Activated CD4-positive, alpha-beta T cell treated with anti-CD3 and anti-CD28 coated beads for 48 hours (primary cell): ENCODE results near the gene MAP4K4.

ENCODE experiments used
- DNase-seq: peaks from one replicate; pipeline ENCODE4 v3.0.0-alpha.2; 2020

Gene MAP4K4

DNA sequence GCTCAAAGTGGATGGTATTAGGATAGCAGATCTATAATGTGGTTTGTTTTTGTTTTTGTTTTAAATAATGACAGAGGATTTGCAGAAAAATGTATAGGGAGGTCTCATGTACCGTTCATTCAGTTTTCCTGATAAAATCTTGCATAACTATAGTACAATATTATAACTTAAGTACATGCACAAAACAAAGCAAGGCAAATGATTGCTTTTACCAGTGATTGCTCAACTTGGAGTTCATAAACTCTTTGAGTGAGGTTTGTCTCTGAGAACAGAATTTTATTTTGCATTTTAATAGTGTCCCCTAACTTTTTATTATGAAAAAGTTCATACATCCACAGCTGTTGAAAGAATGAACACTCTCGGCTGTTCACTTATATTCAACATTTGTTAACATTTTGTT is 96.6 kb downstream of the MAP4K4 start:
- DNase-seq = no peak

DNA sequence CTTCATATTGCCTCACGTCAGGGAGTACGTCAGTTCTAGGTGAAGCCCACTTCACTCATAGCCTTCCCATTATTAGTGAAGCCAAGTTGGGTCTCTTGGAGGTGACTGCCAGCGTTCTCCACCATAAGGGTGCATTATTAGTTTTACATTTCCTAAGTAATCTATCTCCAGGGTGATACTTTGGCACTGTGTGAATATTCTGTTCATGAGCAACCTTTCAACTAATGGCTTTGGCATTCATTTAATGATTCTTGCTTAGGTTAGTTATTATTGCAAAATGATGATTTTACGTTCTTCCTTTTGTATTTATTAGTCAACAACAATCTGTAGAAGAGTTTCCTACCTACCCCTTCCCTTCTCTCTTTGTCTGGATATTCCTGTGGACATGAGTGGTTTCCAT is 97.5 kb downstream of the MAP4K4 start:
- no peak for DNase-seq

DNA sequence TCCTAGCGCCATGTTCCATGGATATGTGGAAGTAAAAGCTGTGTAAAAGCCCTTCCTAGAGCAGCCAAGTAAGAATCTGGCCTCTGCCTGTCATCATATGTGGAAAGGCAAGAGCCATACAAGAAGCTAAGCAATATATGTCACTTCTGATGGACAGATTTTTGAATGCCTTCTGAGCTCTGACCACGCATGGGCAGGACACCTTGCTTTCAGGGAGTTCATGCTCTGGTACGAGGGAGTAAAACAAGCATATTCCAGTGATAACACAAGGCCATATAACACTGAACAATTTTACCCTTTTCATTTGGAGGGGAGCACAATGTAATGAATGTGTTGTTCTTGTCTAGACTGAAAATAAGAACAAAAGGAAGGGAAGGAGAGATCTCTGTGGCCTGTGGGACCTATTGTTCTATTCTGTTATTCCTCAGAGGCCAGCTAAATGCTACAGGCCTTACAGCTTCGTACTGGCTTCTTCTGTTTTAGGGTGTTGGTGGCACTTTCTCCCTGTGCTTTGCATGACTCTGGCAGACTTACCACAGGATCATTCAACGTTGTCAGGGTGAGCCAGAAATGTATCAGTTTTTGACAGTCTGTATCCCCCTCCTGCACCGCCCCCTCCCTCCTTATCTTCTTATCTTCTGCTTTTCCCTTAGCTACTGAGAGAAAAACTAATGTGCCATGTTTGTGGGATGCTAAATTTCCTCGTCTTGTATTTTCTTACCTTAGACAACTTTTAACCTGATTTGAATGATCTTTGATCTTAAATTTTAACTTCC is 99.5 kb downstream of the MAP4K4 start:
- no peak for DNase-seq

DNA sequence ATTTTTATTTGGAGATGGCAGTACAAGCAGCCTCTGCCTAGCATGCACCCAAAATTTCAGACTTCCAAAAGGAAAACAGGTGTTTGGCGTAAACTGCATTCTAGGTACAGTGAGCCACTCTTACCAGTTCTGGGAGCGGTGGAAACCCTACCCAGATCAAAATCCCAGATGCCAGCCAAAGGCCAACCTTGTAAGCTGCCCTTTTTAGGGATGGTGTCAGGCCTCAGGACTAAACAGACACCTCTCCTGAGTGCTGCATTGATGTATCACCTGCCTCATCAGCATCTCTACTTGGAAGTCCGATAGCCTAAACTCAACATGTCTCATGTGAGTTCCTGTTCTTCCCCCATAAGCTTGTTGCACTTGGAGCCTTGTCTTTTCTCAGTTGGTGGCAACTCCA is 104.0 kb downstream of the MAP4K4 start:
- DNase-seq = no peak

DNA sequence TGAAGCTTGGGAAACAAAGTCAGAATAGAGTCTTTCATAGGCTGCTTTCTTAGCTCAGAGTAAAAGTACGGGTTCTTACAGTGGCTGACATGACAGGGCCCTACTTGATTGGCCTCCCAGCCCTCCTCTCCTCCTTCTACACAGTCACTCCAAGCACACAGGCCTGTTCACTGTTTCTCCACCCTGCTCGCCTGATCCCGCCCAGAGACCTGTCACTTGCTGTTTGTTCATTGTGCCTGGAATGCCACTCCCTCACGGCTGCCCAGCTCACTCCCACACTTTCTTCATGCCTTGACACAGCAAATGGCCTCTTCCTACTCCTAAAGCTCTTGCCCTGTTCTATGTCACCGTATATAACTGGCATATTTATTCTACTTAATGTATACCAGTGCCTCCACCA is 104.8 kb downstream of the MAP4K4 start:
- DNase-seq = no peak

DNA sequence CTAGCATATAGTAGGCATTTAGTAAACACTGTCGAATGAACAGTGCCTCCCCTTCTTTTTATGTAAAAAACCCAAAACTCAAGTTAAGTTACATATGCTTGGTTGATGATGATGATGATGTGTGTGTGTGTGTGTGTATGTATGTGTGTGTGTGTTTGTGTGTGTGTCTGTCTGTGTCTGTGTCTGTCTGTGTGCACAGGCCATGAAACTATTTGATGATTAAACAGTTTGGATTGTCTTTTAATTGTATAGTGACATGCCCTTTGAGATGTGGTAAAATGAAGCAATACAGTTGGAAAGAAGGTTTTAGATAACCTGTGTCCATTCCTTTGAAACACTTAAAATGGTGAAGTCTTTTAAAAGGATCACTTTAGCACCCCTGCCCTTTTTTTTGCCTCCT is 105.6 kb downstream of the MAP4K4 start:
- no peak for DNase-seq

DNA sequence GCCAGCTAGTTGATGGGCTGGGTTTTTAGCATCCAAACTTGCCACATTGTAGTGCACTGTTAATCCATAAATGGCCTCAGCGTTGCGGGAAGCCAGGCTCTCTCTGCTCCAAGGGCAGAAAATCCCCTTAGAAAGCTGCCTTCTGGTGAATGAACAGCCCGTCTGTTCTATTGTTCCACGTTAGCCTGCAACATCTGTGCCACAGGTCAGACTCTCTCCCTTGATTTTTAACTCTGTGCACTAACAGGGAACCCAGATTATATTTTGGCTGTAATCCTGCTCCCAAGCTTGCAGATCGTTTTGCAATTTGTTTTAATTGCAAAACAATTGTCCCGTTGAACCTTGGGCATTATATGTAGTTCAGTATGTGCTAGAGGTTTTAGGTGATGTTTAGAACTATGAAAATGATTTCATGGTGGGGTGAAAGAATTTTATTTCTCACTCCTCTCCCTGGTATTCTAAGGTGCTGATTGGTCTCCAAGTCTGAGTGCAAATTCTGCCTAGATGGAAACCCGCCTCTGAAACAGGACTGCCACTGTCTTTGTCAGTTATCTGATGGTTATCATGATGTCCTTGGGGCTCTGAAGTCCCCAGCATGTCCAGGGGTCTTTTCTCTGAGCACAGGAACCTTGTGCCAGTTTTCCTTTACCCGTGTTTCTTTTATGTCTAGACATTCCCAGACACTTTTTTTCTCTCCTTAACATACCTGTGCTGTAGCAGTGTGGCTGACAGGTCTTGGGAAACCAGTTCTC is 106.6 kb downstream of the MAP4K4 start:
- no peak for DNase-seq

DNA sequence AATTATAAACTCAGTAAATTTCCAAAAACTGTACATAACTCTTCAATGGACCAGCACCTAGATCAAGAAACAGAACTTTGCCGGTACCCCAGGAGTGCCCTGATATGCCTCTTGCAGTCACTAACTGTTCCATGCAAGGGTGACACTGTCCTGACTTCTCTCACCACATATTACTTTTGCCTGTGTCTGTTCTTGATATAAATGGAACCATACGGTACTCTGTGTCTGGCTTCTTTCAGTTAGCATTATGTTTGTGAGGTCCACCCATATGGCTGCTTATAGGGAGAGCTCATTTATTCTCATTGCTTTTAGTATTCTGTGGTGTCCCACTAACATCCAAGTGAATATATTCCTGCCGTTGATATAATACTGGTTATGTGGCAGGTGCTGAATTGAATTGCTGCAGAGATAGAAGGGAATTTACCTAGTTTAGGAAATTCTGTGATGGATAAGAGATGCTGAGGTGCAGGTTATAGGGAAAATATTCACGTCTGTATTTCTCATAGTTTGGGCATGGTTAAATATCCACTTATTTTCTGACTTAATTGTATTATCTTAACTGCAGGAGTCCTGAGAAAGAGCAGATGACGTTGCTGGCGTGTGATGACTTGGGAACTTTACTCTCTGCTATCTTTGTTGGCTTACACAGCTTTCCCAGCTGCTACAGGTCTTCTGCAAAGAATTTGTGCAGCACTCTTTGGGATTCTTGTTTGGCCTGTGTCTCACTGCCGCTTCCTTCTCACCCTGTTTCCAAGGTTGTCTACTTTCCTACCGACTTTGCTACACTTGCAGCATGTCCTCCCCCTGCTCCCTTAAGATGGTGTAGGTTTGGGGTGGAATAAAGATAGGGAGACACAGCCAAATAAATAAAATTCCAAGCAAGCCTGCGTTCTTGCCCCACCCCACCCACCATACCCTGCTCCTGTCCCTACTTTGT is 107.9 kb downstream of the MAP4K4 start:
- DNase-seq = no peak

DNA sequence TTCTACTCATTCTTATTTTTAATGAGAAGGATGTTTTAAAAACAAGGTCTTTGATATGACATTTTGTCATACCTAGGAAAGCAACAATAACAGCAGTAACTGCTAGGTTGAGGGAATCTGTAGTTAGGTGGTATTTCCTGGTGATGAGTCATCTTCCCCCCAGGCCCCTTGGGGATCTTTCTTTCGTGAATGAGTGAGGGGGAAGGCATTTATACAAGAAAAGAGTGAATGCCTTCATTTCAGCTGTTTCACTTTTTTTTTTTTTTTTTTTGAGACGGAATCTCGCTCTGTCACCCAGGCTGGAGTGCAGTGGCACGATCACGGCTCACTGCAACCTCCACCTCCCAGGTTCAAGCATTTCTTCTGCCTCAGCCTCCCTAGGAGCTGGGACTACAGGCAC is 108.6 kb downstream of the MAP4K4 start:
- no peak for DNase-seq

DNA sequence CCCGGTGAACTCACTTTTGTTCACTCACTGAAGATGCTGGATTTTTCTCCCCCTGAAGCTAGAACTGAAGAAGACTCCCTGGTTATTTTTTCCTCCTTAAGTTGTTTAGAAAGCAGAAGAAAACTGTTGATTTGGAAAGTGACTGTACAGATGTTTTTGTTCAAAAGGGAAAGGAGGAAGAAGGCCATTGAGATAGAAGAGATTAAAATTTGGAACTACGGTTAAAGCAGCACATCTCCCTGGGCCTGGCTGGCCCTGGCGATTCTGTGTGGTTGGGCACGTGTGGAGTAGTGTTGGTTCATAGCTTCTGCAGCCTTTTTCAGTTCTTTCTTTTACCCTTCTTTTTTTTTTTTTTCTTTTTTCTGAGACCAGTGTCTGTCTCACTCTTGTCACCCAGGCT is 109.2 kb downstream of the MAP4K4 start:
- no peak for DNase-seq

DNA sequence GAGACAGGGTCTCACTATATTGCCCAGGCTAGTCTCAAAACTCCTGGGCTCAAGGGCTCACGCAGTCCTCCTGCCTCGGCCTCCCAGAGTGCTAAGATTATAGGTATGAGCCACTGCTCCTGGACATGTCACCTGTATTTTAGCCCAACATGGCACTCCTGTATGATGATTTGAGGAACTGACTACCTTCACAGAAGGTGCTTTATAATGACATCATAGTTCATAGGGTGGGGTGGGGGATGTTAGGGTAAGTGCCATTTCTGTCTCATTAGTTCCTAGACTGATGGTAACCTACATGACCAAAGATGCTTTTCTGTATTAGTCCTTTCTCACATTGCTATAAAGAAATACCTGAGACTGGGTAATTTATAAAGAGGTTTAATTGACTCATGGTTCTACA is 109.7 kb downstream of the MAP4K4 start:
- no peak for DNase-seq

DNA sequence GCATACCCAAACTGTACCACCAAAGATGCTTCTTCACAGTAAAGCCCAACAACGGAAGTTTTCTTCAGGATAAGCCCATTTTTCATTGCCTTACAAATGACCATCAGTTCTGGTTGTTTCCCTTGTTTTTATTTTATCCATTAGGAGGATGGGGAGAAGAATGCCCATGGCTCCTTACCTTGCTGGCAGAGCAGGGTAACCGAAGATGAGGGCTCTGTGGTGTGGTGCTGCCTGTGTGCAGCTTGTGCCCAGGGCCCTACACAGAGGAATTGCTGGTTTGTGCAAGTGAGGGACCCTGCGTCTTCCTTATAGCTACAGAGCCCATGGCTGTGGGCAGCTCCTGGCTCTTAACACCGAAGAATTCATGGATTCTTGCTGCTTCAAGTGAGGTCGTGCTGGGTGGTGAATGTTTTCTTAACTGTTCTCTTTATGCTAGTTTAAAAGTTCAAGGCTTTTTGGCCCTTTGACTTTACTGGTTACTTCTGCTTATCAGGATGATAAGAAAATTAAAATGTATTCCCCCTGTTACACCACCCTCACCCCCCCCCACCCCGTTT is 110.6 kb downstream of the MAP4K4 start:
- DNase-seq = no peak

DNA sequence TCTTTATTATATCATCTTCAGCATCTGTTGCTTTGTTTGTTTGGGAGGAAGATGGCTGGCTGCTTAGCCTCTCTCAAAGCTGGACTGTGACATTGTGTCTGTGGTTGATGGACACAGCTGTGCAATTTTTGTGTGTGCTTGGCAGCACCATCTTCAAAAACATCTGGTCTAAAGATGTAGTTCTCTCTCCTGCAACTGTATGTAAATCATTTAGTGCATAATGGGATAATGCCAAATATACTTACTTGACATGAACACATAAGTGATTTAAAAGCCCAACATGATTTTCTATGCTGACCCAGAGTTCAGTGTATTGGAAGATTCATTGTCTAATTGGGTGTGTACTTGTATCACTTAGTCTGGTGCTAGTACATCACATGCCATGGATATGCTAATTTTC is 112.2 kb downstream of the MAP4K4 start:
- no peak for DNase-seq

DNA sequence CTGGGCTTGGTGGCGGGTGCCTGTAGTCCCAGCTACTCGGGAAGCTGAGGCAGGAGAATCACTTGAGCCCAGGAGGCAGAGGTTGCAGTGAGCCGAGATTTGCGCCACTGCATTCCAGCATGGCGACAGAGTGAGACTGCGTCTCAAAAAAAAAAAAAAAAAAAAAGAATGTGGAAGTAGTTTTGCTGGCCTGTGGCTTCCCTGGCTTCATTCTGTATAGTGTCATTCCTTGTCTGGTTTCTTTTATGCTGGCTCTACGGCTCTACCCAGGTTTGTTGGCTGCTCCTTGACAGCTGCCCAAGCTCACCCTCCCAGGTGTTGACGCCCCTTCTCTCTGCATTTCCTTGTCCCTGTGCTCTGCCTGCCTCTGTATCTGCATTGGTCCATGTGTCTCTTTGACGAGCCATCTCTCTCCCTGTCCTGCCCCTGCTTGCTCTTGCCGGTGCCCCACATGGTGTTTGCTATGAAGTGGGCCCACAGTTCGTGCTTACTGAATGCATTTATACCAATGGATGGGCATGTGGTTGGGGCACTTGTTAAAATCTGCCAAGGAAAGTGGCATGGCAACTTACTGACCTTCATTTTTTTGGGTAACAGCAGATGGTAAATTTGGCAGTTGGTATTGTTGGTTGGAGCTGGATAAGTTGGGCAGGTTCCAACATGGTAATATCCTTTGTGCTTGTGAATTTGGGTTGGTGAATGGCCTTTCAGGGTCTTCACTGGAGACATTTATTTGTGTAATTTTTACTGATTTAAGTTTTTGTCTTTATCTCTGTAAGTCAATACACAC is 113.9 kb downstream of the MAP4K4 start:
- DNase-seq = no peak

DNA sequence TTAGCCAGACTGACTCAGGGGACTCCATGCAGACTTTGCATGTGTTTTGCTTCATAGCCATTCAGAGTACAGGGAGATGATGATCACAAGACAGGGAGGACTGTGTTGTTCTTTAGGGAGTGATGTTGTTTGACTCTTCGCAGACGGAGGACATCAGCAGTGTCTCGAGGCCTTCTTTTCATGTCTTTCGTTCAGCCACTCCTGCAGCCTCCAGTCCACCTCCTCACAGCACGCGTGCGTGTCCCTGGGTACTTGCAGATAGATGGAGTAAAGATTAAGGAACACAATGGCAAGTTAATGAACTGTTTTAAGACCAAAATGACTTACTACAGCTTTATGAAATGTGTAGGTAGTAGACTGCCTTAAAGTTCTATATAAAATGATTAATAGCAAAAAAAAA is 114.7 kb downstream of the MAP4K4 start:
- no peak for DNase-seq

DNA sequence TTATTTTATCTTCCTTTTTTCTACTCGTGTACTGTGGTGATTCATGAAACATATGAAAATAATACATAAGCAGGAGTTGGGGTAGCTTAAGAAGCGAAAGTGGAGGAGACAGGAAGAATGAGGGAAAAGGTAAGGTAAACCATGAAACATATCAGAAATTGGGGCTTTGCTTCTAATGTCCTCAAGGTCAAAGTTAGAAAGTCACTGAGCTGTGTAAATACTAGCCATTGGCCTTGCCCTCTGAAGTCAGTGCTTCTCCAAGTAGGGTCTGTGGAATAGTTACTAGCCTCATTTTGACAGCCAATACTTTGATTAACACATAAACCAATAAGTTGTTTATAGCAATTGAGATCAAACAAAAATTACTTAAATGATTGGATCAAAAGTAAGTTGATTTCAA is 117.2 kb downstream of the MAP4K4 start:
- DNase-seq = no peak

DNA sequence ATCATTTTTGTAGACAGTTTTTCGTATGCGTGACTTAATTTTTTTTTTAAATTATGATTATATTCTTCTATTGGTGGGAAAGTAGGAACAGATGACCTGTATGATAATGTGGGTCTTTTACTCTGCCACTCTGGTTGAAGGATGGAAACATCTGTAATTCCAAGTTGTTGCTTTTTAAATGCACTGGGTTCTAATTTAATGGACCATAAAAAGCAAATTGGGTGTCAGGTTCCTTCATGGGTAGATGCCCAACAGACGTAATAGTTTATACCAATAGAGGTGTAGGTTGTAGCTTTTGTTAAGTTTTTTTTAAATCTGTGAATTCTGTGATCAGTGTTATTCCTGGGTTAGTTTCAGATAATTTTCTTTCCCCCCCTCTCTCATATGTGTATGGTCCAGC is 117.6 kb downstream of the MAP4K4 start:
- DNase-seq = no peak

DNA sequence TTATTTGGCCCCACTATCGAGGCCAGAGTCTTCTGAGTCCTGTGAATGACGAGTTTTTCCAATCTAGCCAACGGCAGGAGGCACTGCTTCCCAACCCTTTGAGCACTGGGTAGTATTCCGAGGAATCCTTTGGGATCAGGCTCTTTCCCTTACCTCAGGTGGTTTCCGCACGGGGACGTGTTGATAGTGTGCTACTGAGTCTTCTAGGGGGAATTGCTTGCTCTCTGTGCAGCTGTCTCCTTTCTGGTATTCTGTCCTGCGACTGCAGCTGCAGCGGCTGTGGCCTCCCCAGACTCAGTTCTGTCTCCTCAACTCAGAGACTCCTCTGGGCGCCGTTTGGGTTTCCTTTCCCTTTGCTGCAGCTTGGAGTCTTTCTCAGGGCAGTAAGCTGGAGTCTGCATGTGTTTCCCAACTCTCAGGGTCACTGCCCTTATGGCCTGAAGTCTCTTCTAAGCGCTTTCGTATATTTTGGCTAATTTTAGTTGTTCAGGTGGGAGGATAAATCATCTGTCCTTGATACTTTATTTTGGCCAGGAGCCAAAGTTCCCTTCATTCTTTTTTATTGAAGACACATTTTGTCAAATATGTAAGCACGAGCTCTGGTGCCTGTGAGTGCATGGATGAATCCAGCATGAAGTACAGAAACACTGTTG is 118.4 kb downstream of the MAP4K4 start:
- no peak for DNase-seq

DNA sequence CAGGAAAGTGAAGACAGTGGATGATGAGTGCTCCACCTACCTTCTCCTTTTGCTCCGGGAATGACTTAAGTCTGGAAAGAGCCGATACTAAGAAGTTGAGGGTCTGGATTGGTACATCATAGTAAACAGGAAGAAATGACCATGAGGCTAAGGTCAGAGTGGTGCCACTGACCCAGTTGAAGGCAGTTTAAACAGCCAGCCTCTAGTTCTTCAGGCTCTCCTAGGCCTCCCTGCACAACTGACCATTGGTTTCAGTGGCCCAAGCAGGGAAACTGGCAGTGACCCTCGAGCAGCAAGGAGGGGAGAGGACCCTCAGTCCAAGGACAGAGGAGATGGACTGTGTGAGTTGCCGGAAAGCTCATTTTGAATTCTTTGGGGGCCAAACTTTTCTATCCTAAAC is 119.1 kb downstream of the MAP4K4 start:
- no peak for DNase-seq

DNA sequence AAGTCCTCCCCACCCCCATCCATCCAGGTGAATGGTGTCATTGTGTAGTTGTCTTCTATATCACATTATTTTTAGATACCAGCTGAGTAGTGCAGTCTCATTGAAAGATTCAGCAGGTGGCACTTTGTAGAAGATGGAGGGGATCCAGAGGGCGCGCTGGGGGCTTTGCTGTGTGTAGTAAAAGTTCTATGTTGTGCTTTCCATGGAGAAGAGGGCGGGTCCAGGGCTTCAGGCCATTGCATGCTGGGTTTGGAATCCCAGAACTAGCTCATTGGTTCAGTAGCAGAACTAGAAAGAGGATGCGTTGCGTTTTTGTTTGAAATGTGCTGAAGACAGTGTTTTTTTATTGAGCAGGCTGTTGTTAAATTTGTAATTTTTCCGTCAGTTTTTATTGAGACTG is 120.0 kb downstream of the MAP4K4 start:
- DNase-seq = no peak

DNA sequence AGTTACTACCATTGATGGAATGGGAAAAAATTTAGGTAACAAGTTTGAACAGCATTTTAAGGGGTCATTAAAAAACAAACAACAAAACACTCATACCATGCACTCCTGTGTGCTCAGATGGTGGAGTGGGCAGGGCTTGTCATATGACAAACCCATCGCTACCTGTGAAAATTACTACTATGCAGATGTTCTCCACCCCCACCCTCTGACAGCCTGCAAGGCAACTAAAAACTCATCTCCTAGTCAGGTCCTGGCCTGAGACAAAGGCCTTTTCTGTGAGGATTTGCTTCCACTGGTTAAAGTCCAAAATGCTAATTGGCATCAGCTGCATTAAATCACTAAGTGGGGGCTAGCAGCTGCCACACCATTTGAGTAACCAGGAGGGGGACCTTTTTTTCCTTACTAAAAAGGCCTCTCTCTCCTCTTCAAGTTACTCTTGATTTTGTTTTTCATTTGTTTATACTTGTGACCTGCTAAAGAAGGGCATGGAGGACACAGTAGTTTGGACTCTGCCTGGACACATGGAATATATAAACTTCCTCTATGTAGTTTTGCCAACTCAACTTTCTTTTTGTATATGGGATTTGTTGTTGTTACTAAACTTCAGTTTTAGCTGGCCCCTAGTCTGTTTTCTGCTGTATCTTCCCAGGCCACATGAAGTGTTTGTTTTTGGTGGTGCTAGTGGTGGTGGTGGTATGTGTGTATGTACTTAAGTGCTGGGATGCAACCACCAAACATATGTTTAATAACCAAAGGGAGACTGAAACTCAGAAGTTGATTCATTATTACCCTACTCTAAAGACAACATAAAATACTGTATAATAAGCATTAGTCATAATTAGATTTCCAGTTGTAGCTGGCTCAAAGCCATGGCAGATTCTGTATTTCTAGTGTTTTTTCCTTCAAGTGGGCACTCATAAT is 121.3 kb downstream of the MAP4K4 start:
- no peak for DNase-seq
